Ishikawa (cell line): ENCODE data around the gene DELE1.

Experiments
- CEBPB ChIP-seq: IDR thresholded peaks from 2 replicates; pipeline ENCODE4 v1.6.1; 2012
- CREB1 ChIP-seq: IDR thresholded peaks from 2 replicates; pipeline ENCODE4 v1.6.1; 2012; ENCODE audit warnings: low read depth
- EGR1 ChIP-seq: IDR thresholded peaks from 2 replicates; pipeline ENCODE4 v1.6.1; 2012
- EP300 ChIP-seq: IDR thresholded peaks from 2 replicates; pipeline ENCODE4 v1.6.1; 2012; ENCODE audit warnings: borderline replicate concordance
- FOXM1 ChIP-seq: IDR thresholded peaks from 2 replicates; pipeline ENCODE4 v1.6.1; 2012; ENCODE audit warnings: low read depth, borderline replicate concordance
- MAX ChIP-seq: IDR thresholded peaks from 2 replicates; pipeline ENCODE4 v1.6.1; 2012
- NFIC ChIP-seq: IDR thresholded peaks from 2 replicates; pipeline ENCODE4 v1.6.1; 2012
- RAD21 ChIP-seq: IDR thresholded peaks from 2 replicates; pipeline ENCODE4 v1.6.1; 2012; ENCODE audit warnings: low read depth
- TAF1 ChIP-seq: IDR thresholded peaks from 2 replicates; pipeline ENCODE4 v1.6.1; 2012; ENCODE audit warnings: low read depth, mild to moderate bottlenecking
- TEAD4 ChIP-seq: IDR thresholded peaks from 2 replicates; pipeline ENCODE4 v1.6.1; 2012
- YY1 ChIP-seq: IDR thresholded peaks from 2 replicates; pipeline ENCODE4 v1.6.1; 2012; ENCODE audit warnings: low read depth
- ZBTB7A ChIP-seq: IDR thresholded peaks from 2 replicates; pipeline ENCODE4 v1.6.1; 2012; ENCODE audit warnings: low read depth
- TF ChIP-seq, protein P1 (sequence below): IDR thresholded peaks from 2 replicates; pipeline ENCODE4 v1.6.1; 2012; ENCODE audit warnings: low read depth, mild to moderate bottlenecking

- TF ChIP-seq MAX (no peak), RAD21 (no peak), EP300 (no peak), CREB1 (no peak), TAF1 (no peak), FOXM1 (no peak), EGR1 (no peak), CEBPB (no peak), ZBTB7A (no peak), TEAD4 (no peak), NFIC (no peak), YY1 (no peak)
- TF ChIP-seq, protein P1, sequence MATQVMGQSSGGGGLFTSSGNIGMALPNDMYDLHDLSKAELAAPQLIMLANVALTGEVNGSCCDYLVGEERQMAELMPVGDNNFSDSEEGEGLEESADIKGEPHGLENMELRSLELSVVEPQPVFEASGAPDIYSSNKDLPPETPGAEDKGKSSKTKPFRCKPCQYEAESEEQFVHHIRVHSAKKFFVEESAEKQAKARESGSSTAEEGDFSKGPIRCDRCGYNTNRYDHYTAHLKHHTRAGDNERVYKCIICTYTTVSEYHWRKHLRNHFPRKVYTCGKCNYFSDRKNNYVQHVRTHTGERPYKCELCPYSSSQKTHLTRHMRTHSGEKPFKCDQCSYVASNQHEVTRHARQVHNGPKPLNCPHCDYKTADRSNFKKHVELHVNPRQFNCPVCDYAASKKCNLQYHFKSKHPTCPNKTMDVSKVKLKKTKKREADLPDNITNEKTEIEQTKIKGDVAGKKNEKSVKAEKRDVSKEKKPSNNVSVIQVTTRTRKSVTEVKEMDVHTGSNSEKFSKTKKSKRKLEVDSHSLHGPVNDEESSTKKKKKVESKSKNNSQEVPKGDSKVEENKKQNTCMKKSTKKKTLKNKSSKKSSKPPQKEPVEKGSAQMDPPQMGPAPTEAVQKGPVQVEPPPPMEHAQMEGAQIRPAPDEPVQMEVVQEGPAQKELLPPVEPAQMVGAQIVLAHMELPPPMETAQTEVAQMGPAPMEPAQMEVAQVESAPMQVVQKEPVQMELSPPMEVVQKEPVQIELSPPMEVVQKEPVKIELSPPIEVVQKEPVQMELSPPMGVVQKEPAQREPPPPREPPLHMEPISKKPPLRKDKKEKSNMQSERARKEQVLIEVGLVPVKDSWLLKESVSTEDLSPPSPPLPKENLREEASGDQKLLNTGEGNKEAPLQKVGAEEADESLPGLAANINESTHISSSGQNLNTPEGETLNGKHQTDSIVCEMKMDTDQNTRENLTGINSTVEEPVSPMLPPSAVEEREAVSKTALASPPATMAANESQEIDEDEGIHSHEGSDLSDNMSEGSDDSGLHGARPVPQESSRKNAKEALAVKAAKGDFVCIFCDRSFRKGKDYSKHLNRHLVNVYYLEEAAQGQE = no peak
These were observed 17.1 kb downstream of the DELE1 start for GRCh38 chr5:141940695-141941271.
